GM23248 (cell line): Measurements from ENCODE around the gene DHDH.

Experiments
- EZH2 ChIP-seq: fragments of 200-600 bp; sonication (generic); IDR thresholded peaks from 2 replicates; pipeline ENCODE4 v1.6.1; 2018; ENCODE audit warnings: antibody characterized with exemption, mild to moderate bottlenecking; ENCODE audit not compliant: insufficient read depth, poor library complexity, severe bottlenecking
- EZH2phosphoT487 ChIP-seq: fragments of 200-600 bp; sonication (generic); IDR thresholded peaks from 2 replicates; pipeline ENCODE4 v1.6.1; 2018; ENCODE audit warnings: antibody characterized with exemption, moderate library complexity, mild to moderate bottlenecking, low read depth; ENCODE audit not compliant: insufficient read depth

DNA sequence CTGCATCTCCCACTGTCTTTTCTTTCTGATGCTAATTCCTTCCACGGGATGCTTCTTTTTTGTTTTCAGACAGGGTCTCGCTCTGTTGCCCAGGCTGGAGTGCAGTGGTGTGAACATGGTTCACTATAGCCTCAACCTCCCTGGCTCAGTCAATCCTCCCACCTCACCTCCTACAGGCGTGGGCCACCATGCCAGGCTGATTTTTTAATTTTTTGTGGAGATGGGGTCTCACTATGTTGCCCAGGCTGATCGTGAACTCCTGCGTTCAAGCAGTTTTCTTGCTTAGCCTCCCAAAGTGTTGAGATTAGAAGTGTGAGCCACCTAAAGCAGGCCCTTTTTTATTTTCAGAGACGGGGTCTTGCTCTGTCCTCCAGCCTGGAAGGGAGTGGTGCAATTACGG lies 54.8 kb downstream of the DHDH start:
- TF ChIP-seq EZH2phosphoT487 (no peak), EZH2 (no peak)
